GM21423 (cell line): ENCODE data around the gene GREB1.

ENCODE experiments used
- ATAC-seq: cut with Tn5 transposase; IDR thresholded peaks from one replicate; pipeline ENCODE4 v1.9.1; 2021; ENCODE audit warnings: mild to moderate bottlenecking, moderate library complexity; ENCODE audit not compliant: unreplicated experiment

Gene GREB1

GRCh38 chr2:11533278-11534070, at the start of gene GREB1:
TSS of gene GREB1 (plus strand) at chr2:11534045. CDS start at chr2:11556615, 22,570 bp downstream.
- ATAC-seq: no peak

GRCh38 chr2:11488809-11489208, 45.0 kb upstream of the GREB1 start:
- ATAC-seq: no peak

- no peak for ATAC-seq
Observed at GRCh38 chr2:11490194-11490593, 43.7 kb upstream of the GREB1 start.

GRCh38 chr2:11491348-11491933, 42.4 kb upstream of the GREB1 start:
- no peak for ATAC-seq

GRCh38 chr2:11492244-11492643, 41.6 kb upstream of the GREB1 start:
- no peak for ATAC-seq

- no peak for ATAC-seq
Observed at GRCh38 chr2:11492720-11493119, 41.1 kb upstream of the GREB1 start.

- ATAC-seq: no peak
Observed at GRCh38 chr2:11493282-11493681, 40.6 kb upstream of the GREB1 start.

GRCh38 chr2:11494310-11494709, 39.5 kb upstream of the GREB1 start:
- ATAC-seq: no peak

- ATAC-seq: no peak
Observed at GRCh38 chr2:11495844-11496681, 37.8 kb upstream of the GREB1 start.

- ATAC-seq: peak; percentile 55
Observed at GRCh38 chr2:11498543-11499034, 35.3 kb upstream of the GREB1 start.

- no peak for ATAC-seq
Observed at GRCh38 chr2:11499081-11499743, 34.6 kb upstream of the GREB1 start.

GRCh38 chr2:11500702-11501303, 33.0 kb upstream of the GREB1 start:
- ATAC-seq: no peak

GRCh38 chr2:11502740-11503292, 31.0 kb upstream of the GREB1 start:
- no peak for ATAC-seq

GRCh38 chr2:11503354-11503927, 30.4 kb upstream of the GREB1 start:
- no peak for ATAC-seq

GRCh38 chr2:11505652-11506610, 27.9 kb upstream of the GREB1 start:
- no peak for ATAC-seq

- ATAC-seq: no peak
Observed at GRCh38 chr2:11506611-11506969, 27.3 kb upstream of the GREB1 start.

GRCh38 chr2:11507517-11507916, 26.3 kb upstream of the GREB1 start:
- ATAC-seq: no peak

GRCh38 chr2:11508279-11508678, 25.6 kb upstream of the GREB1 start:
- ATAC-seq: no peak
